Fibroblast of peridontal ligament (primary cell): Measurements from ENCODE around the gene ZBTB32.
"Not testable (repeated sequence)": the region's sequence is repeated elsewhere in the genome, so short reads cannot be mapped to it uniquely, and the experiment has no call there.

Experiments
- DNase-seq: peaks from one replicate; pipeline ENCODE4 v3.0.0-alpha.2; 2010; ENCODE audit errors: extremely low read depth

ZBTB32 gene, protein sequence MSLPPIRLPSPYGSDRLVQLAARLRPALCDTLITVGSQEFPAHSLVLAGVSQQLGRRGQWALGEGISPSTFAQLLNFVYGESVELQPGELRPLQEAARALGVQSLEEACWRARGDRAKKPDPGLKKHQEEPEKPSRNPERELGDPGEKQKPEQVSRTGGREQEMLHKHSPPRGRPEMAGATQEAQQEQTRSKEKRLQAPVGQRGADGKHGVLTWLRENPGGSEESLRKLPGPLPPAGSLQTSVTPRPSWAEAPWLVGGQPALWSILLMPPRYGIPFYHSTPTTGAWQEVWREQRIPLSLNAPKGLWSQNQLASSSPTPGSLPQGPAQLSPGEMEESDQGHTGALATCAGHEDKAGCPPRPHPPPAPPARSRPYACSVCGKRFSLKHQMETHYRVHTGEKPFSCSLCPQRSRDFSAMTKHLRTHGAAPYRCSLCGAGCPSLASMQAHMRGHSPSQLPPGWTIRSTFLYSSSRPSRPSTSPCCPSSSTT

DNA sequence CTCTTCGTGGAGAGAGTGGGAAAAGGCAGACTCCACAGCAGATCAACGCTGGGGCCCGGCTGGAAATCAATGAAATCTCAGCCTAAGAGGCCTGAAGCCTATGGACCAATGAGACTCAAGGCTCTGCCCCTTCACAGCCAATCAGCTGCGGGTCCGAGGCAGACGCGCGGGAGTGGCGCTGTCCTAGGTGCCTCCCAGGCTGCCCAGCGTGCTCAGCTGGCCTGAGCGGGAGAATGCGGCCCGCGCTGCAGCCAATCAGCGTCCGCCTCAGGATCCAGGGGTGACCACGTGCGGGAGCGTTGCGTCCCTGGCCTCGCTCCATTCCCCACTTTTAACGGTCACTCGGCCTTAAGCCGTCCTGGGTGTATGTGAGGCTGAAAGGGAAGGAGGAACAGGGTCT, at the start of gene ZBTB32:
Gene ZBTB32, plus strand, starts transcription at position 341 of the 400 bp plus-strand sequence. CDS start 10,069 bp downstream, outside the sequence.
- peak; percentile 26 for DNase-seq

GRCh38 chr19:35654828-35655227, 49.5 kb upstream of the ZBTB32 start:
- not testable (repeated sequence) for DNase-seq

DNA sequence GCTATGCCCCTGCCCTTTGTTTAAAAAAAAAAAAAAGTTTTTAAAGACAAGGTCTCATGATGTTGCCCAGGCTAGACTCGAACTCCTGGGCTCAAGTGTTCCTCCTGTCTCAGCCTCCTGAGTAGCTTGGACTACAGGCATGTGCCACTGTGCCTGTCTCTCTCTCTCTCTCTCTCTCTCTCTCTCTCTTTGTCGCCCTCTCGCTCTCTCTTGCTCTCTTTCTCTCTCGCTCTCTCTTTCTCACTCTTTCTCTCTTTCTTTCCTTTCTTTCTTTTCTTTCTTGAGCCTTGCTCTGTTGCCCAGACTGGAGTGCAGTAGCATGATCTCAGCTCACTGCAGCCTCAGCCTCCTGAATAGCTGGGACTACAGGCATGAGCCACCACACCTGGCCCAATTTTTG, 48.8 kb upstream of the ZBTB32 start:
- DNase-seq = no peak

GRCh38 chr19:35656700-35657099, 47.7 kb upstream of the ZBTB32 start:
- no peak for DNase-seq

- DNase-seq = no peak
These were observed 46.3 kb upstream of the ZBTB32 start for GRCh38 chr19:35657904-35658700.

- no peak for DNase-seq
These were observed 42.4 kb upstream of the ZBTB32 start for GRCh38 chr19:35661995-35662340.

DNA sequence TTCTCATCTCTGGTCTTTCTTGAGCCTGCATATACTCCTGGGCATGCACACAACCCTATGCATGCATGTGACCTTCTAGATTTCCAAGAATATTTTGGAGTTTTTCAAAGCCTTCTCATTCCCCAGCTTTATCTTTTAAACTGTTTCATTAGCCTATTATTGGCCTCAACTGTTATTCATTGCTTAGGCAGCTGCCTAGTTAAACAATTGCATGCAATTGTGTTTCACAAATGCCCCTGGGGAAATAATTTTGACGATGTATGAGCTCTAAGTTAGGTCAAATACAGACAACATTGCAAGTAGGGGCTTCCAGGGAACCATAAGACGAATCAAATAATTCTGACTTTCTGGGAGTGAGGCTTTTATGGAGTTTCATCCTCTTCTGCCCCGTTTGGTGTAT, 40.4 kb upstream of the ZBTB32 start:
- no peak for DNase-seq

- DNase-seq = no peak
These were observed 39.2 kb upstream of the ZBTB32 start for GRCh38 chr19:35665157-35665556.

DNA sequence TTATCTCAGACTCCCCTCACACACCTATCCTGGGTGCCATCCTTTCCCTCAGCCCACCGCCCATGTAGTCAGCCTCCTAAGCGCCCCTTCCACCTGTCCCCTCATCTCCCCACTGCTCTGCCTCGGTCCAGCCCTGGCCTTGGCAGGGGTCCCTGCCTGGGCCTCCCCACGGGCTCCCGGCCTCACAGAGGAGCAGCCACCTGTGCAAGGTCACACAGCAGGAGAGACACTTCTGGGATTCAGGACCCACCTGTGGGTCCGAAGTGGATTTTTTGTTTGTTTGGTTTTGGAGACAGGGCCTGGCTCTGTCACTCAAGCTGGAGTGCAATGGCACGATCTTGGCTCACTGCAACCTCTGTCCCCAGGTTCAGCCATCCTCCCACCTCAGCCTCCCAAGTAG, 38.8 kb upstream of the ZBTB32 start:
- DNase-seq = no peak

- DNase-seq = no peak
These were observed 38.0 kb upstream of the ZBTB32 start, which contains the start of gene UPK1A for GRCh38 chr19:35666251-35666913. UPK1A (plus strand) TSS chr19:35666517; CDS start chr19:35666813, 296 bp downstream.

GRCh38 chr19:35669566-35669965, 34.8 kb upstream of the ZBTB32 start:
- DNase-seq = no peak

DNA sequence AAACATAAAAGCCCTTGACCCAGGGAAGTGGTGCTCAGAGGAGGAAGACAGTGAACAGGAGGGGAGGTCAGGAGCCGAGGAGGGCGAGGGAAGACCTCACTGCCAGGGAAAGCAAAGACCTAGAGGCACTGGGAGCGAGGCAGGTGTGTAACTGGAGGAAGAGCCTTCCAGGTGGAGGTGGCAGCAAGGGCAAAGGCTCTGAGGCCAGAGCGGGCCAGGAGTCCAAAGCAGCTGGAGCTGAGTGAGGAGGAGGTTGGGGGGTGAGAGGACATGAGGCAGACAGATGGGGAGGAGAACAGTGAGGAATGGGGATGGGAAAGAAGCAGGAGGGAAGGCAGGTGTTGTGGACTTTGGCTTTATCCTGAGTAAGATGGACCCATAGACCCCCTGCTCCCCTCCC, 34.4 kb upstream of the ZBTB32 start:
- DNase-seq = no peak

DNA sequence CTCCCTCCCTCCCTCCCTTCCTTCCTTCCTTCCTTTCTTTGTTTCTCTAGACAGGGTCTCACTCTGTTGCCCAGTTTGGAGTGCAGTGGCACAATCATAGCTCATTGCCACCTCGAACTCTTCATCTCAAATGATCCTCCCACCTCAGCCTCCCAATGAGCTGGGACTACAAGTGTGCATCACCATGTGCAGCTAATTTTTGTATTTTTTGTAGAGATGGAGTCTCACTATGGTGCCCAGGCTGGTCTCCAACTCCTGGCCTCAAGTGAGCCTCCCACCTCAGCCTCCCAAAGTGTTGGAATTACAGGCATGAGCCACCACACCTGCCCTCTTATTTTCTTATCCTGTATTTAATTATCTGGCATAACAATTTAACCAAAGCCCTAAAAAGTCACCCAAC, 33.7 kb upstream of the ZBTB32 start:
- no peak for DNase-seq

DNA sequence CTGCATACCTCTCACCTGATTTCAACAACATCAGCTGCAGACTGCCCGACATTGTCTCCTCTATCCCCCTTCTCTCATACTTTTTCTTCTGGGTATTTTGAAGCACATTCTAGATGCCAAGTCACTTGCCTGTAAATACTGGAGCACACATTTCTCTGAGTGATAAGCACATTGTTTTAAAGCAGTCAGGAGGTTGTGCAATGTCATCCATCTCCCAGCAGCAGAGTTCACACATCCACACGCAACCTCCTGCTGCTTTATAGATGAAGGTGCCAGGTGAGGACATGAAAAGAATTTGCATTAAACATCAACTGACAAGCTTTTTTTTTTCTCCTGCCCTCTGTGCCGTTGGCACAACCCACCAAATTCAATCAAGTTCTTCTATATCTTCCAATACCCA, 32.5 kb upstream of the ZBTB32 start:
- no peak for DNase-seq

DNA sequence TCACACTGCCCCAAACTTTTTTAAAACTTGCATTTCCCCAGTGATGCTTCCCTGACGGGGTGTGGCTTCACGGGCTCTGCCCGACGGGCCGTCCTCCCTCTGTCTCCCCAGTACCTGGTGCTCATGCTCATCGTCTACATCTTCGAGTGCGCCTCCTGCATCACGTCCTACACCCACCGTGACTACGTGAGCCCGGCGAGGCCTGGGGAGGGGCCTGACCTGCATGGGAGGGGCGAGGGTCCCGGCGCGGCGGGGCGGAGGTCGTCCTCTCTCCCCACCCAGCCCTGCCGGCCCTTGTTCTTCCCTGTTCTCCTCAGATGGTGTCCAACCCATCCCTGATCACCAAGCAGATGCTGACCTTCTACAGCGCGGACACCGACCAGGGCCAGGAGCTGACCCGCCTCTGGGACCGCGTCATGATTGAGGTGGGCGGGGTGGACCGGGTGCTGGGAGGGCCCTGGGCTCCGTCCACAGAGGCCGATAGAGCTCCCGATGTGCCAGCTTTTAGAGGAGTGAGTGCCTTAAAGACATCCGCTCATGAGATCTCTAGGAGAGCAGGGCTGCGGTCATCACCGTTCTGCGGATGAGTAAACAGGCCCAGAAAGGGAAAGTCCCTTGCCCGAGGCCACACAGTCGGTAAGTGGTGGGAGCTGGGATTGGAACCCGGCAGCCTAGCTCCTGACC, 31.1 kb upstream of the ZBTB32 start:
- DNase-seq = peak; percentile 42

DNA sequence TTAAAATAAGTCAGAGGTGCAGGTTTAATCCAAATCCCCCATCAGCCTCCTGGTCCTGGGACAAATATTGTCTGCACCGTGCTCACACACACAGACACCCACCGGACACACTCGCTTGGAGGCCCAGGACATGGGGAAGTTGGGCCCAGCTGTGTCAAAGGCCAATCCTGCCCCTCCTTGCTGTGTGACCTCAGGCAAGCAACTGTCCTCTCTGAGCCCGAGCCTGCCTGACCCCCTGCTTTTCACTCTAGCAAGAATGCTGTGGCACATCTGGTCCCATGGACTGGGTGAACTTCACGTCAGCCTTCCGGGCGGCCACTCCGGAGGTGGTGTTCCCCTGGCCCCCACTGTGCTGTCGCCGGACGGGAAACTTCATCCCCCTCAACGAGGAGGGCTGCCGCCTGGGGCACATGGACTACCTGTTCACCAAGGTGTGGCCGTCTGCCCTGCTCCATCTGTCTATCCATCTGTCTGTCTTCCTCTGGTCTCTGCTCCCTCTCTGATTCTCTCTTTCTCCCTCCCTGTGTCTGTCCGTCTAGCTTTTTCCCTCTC, 28.7 kb upstream of the ZBTB32 start:
- no peak for DNase-seq

DNA sequence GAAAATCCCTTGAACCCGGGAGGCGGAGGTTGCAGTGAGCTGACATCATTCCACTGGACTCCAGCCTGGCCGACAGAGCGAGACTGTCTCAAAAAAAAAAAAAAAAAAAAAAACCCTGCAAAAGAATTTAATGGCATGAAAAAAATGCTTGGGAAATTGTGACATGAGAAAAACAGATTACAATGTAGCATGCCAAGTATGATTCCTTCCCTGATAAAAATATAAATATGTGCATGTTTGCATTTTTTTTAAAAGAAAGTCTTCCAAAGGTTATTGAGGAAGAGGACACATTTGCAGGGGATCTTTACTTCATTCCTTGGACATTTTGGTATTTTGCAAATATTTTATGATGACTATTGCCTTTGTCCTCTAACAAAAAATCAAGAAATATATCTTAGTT, 14.5 kb upstream of the ZBTB32 start:
- peak; percentile 48 for DNase-seq

GRCh38 chr19:35691106-35691505, 13.3 kb upstream of the ZBTB32 start:
- not testable (repeated sequence) for DNase-seq

GRCh38 chr19:35692010-35692409, 12.3 kb upstream of the ZBTB32 start:
- DNase-seq = no peak

- DNase-seq = no peak
These were observed 10.9 kb upstream of the ZBTB32 start for GRCh38 chr19:35693422-35693821.

- peak; percentile 79 for DNase-seq
These were observed 10.3 kb upstream of the ZBTB32 start for GRCh38 chr19:35693835-35694599.
